Esophagus (tissue), 2 donors: ENCODE results near the gene DNAH8. TPM values are rescaled to one million over a fixed set of nuclear protein-coding genes. Genes with fewer than 3 reads are reported as not detected.

Experiments
- H3K27ac ChIP-seq, 2 donors: one replicate each; pipeline ENCODE4 v1.5.1; 2013; ENCODE audit warnings: low read depth in 2 of 2, mild to moderate bottlenecking in 2 of 2, inconsistent platforms in 1 of 2, low read length in 1 of 2, moderate library complexity in 1 of 2
- H3K27me3 ChIP-seq, 2 donors: one replicate each; pipeline ENCODE4 v1.6.1; 2013; ENCODE audit warnings: low read length in 2 of 2, control low read depth in 1 of 2, mild to moderate bottlenecking in 1 of 2; ENCODE audit not compliant: insufficient read depth in 2 of 2, control insufficient read depth in 1 of 2
- H3K36me3 ChIP-seq, 2 donors: one replicate each; pipeline ENCODE4 v1.6.1; 2013; ENCODE audit warnings: low read length in 1 of 2; ENCODE audit not compliant: control insufficient read depth in 2 of 2, insufficient read depth in 2 of 2
- H3K4me1 ChIP-seq, 2 donors: one replicate each; pipeline ENCODE4 v1.6.1; 2013; ENCODE audit warnings: low read length in 1 of 2; ENCODE audit not compliant: control insufficient read depth in 2 of 2, insufficient read depth in 2 of 2
- H3K4me3 ChIP-seq, 2 donors: one replicate each; pipeline ENCODE4 v1.5.1; 2013; ENCODE audit warnings: low read length in 2 of 2, mild to moderate bottlenecking in 2 of 2, low read depth in 1 of 2, moderate library complexity in 1 of 2
- H3K9me3 ChIP-seq, 2 donors: one replicate each; pipeline ENCODE4 v1.6.1; 2013; ENCODE audit warnings: mild to moderate bottlenecking in 2 of 2, low read depth in 1 of 2, low read length in 1 of 2, moderate library complexity in 1 of 2; ENCODE audit not compliant: control insufficient read depth in 2 of 2, insufficient read depth in 1 of 2
- WGBS, 2 donors: extraction: QIAGEN DNeasy Blood & Tissue Kit; methylation state at CpG; one replicate each; pipeline ENCODE4 v1.1.7; 2013; 5-methylcytosine and 5-hydroxymethylcytosine counted together
- polyA plus RNA-seq, 2 donors: library from polyadenylated mRNA; stranded (reverse); fragments of 200-250 nt; gene quantifications; one replicate each; pipeline ENCODE4 v1.2.3, GENCODE V29; 2013
- donor health status: healthy with polysubstance abuse.
- donor health status: Bipolar disorder and iron deficiency.

The DNAH8 gene
- polyA plus RNA-seq, 2 donors: under 0.01 TPM

GRCh38 chr6:38843798-38844197 is 128.7 kb downstream of the DNAH8 start:
- Histone ChIP-seq H3K36me3 (no peaks in the 10 kb centered on the region), H3K9me3 (no peaks in the 10 kb centered on the region), H3K27ac (no peak overlapping the region), H3K4me3 (no peak overlapping the region), H3K4me1 (no peaks in the 10 kb centered on the region), H3K27me3 (no peaks in the 10 kb centered on the region)
- WGBS, 2 donors: 79 to 83% methylated on average over 3 of the region's 3 CpGs

- Histone ChIP-seq H3K27me3 (no peaks in the 10 kb centered on the region), H3K27ac (no peak overlapping the region), H3K4me1 (no peaks in the 10 kb centered on the region), H3K36me3 (no peaks in the 10 kb centered on the region), H3K9me3 (no peaks in the 10 kb centered on the region), H3K4me3 (no peak overlapping the region)
- 67 to 71% methylated on average over 3 of the region's 3 CpGs for WGBS, 2 donors
These were observed 130.8 kb downstream of the DNAH8 start for GRCh38 chr6:38845931-38846330.

- Histone ChIP-seq H3K9me3 (no peaks in the 10 kb centered on the region), H3K27ac (no peak overlapping the region), H3K36me3 (no peaks in the 10 kb centered on the region), H3K4me1 (no peaks in the 10 kb centered on the region), H3K4me3 (no peak overlapping the region), H3K27me3 (no peaks in the 10 kb centered on the region)
- 62 to 74% methylated on average over 3 of the region's 3 CpGs for WGBS, 2 donors
These were observed 131.2 kb downstream of the DNAH8 start for GRCh38 chr6:38846361-38846760.

- H3K36me3 ChIP-seq: no peaks in the 10 kb centered on the region
- H3K27ac ChIP-seq: no peak overlapping the region
- WGBS, 2 donors: 61 to 79% methylated on average over 1 of the region's 1 CpG
- no peaks in the 10 kb centered on the region for H3K9me3 ChIP-seq
- H3K4me1 ChIP-seq: no peaks in the 10 kb centered on the region
- no peaks in the 10 kb centered on the region for H3K27me3 ChIP-seq
- H3K4me3 ChIP-seq: no peak overlapping the region
These were observed 131.7 kb downstream of the DNAH8 start for GRCh38 chr6:38846844-38847243.

GRCh38 chr6:38847497-38847896 is 132.4 kb downstream of the DNAH8 start:
- Histone ChIP-seq H3K4me1 (no peaks in the 10 kb centered on the region), H3K27me3 (no peaks in the 10 kb centered on the region), H3K9me3 (no peaks in the 10 kb centered on the region), H3K4me3 (no peak overlapping the region), H3K36me3 (no peaks in the 10 kb centered on the region), H3K27ac (no peak overlapping the region)
- 87 to 90% methylated on average over 2 of the region's 2 CpGs for WGBS, 2 donors

GRCh38 chr6:38848760-38849159 is 133.6 kb downstream of the DNAH8 start:
- Histone ChIP-seq H3K9me3 (no peaks in the 10 kb centered on the region), H3K27ac (no peak overlapping the region), H3K4me1 (no peaks in the 10 kb centered on the region), H3K27me3 (no peaks in the 10 kb centered on the region), H3K4me3 (no peak overlapping the region), H3K36me3 (no peaks in the 10 kb centered on the region)
- 88 to 91% methylated on average over 2 of the region's 2 CpGs for WGBS, 2 donors

GRCh38 chr6:38852215-38852614 is 137.1 kb downstream of the DNAH8 start:
- no peaks in the 10 kb centered on the region for H3K4me1 ChIP-seq
- H3K4me3 ChIP-seq: no peak overlapping the region
- H3K9me3 ChIP-seq: no peaks in the 10 kb centered on the region
- no peaks in the 10 kb centered on the region for H3K36me3 ChIP-seq
- 56 to 71% methylated on average over 3 of the region's 3 CpGs for WGBS, 2 donors
- H3K27ac ChIP-seq: no peak overlapping the region
- no peaks in the 10 kb centered on the region for H3K27me3 ChIP-seq

- Histone ChIP-seq H3K36me3 (no peaks in the 10 kb centered on the region), H3K4me3 (no peak overlapping the region), H3K27me3 (no peaks in the 10 kb centered on the region), H3K27ac (no peak overlapping the region), H3K9me3 (no peaks in the 10 kb centered on the region), H3K4me1 (no peaks in the 10 kb centered on the region)
- WGBS, 2 donors: 96 to 97% methylated on average over 2 of the region's 2 CpGs
These were observed 138.1 kb downstream of the DNAH8 start for GRCh38 chr6:38853236-38853635.

GRCh38 chr6:38856492-38856891 is 141.4 kb downstream of the DNAH8 start:
- no peaks in the 10 kb centered on the region for H3K27me3 ChIP-seq
- WGBS, 2 donors: 69 to 76% methylated on average over 2 of the region's 2 CpGs
- H3K4me1 ChIP-seq: no peaks in the 10 kb centered on the region
- H3K4me3 ChIP-seq: no peak overlapping the region
- H3K27ac ChIP-seq: no peak overlapping the region
- no peaks in the 10 kb centered on the region for H3K36me3 ChIP-seq
- H3K9me3 ChIP-seq: no peaks in the 10 kb centered on the region

- no peaks in the 10 kb centered on the region for H3K36me3 ChIP-seq
- no peak overlapping the region for H3K4me3 ChIP-seq
- H3K27ac ChIP-seq: no peak overlapping the region
- no peaks in the 10 kb centered on the region for H3K4me1 ChIP-seq
- no peaks in the 10 kb centered on the region for H3K9me3 ChIP-seq
- no peaks in the 10 kb centered on the region for H3K27me3 ChIP-seq
- WGBS, 2 donors: 77 to 83% methylated on average over 5 of the region's 5 CpGs
These were observed 142.7 kb downstream of the DNAH8 start for GRCh38 chr6:38857815-38858214.
